ENCODE results near the gene RSPH1. TPM values are rescaled to one million over a fixed set of nuclear protein-coding genes. Genes with fewer than 3 reads are reported as not detected.

RSPH1 gene
- total RNA-seq, 1 experiment from 2014 or later = 1.5 TPM

DNA sequence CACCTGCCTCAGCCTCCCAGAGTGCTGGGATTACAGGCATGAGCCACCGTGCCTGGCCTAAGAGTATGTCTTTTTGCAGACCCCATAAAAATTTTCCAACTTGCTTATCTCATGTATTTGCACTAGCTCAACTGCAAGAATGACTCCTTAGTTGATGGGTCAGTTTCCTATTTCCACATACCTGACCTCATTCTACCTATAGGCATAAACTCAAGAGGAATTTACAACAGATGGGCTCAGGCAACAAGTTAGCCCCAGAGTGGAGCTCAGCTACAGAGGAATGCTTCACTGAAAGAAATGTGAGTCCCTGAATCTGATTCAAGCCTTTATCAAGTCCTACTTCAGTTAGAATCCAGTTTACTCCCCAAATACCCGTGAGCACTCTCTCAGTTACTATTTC is 12.3 kb upstream of the RSPH1 start:
- BruUV-seq (replicated peaks) = no TSS peak
- Histone ChIP-seq H3K4me3 (replicated peaks in 1 of 2; ENCODE audit: low read depth in 1 of 2, low read length in 2 of 2) (no peak overlapping the region), H3K9me3 (ENCODE audit: control insufficient read depth in 1 of 2, insufficient read depth in 1 of 2, low read depth in 1 of 2, low read length in 2 of 2) (no peaks in the 10 kb centered on the region), H3K4me2 (ENCODE audit: low read length) (no peak overlapping the region), H3K79me2 (ENCODE audit: insufficient read depth, low read length) (no peaks in the 10 kb centered on the region), H2AFZ (ENCODE audit: low read depth, low read length, poor library complexity, severe bottlenecking) (no peak overlapping the region), H3K9me2 (ENCODE audit: insufficient read depth) (no peaks in the 10 kb centered on the region), H3K36me3 (ENCODE audit: control insufficient read depth in 1 of 2, insufficient read depth in 2 of 2, low read length in 2 of 2) (no peaks in the 10 kb centered on the region), H3K27ac (ENCODE audit: low read depth, low read length) (no peak overlapping the region), H3K4me1 (ENCODE audit: control insufficient read depth in 1 of 2, insufficient read depth in 2 of 2, low read length in 2 of 2) (peaks cover 0 to 9% of the 10 kb centered on the region in 2 experiments; a peak in 3 of 4 replicates), H3K27me3 (ENCODE audit: insufficient read depth, low read length) (no peaks in the 10 kb centered on the region), H3K9ac (ENCODE audit: low read length) (no peak overlapping the region), H4K20me1 (ENCODE audit: insufficient read depth) (no peaks in the 10 kb centered on the region)
- DNase-seq (ENCODE audit: low read depth, low spot score) = no peak
- intact Hi-C loops (cut with micrococcal nuclease) = no loop called here
- ChIA-PET RAD21 (ENCODE audit: low non-redundant PET in 1 of 2, low total read pairs in 2 of 2, uncharacterized antibody in 2 of 2, unreplicated experiment in 2 of 2) (no interaction called here), CTCF (no interaction called here), POLR2A (no interaction called here)
- TF ChIP-seq EZH2phosphoT487 (IDR thresholded peaks at IDR 0.05; ENCODE audit: borderline replicate concordance) (no peak), ELF1 (IDR thresholded peaks at IDR 0.05; ENCODE audit: borderline replicate concordance, low read depth) (no peak), SP1 (IDR thresholded peaks at IDR 0.05; ENCODE audit: low read depth) (no peak)
- TF ChIP-seq, protein P1, sequence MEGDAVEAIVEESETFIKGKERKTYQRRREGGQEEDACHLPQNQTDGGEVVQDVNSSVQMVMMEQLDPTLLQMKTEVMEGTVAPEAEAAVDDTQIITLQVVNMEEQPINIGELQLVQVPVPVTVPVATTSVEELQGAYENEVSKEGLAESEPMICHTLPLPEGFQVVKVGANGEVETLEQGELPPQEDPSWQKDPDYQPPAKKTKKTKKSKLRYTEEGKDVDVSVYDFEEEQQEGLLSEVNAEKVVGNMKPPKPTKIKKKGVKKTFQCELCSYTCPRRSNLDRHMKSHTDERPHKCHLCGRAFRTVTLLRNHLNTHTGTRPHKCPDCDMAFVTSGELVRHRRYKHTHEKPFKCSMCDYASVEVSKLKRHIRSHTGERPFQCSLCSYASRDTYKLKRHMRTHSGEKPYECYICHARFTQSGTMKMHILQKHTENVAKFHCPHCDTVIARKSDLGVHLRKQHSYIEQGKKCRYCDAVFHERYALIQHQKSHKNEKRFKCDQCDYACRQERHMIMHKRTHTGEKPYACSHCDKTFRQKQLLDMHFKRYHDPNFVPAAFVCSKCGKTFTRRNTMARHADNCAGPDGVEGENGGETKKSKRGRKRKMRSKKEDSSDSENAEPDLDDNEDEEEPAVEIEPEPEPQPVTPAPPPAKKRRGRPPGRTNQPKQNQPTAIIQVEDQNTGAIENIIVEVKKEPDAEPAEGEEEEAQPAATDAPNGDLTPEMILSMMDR (IDR thresholded peaks at IDR 0.05 in 2 of 3, conservative IDR thresholded peaks at IDR 0.05 in 1 of 3; ENCODE audit: borderline replicate concordance in 1 of 3, insufficient read depth in 1 of 3, low read depth in 2 of 3, low read length in 2 of 3) = no peak
- no peak for ATAC-seq

DNA sequence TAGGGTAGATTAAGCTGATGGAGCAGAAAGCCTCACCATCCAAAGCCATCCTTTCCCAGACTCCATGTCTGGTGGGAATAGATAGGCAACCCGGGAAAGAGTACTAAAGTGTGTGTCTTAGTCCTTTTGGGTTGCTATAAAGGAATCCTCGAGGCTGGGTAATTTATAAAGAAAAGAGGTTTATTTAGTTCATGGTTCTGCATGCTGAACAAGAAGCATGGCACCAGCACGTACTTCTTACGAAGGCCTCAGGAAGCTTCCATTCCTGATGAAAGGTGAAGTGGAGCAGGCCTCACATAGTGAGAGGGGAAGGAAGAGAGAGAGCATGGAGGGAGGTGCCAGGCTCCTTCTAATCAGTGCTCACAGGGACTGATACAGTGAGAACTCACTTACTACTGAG is 11.4 kb upstream of the RSPH1 start:
- ChIA-PET POLR2A (no interaction called here), RAD21 (ENCODE audit: low non-redundant PET in 1 of 2, low total read pairs in 2 of 2, uncharacterized antibody in 2 of 2, unreplicated experiment in 2 of 2) (no interaction called here), CTCF (no interaction called here)
- H3K27me3 ChIP-seq (ENCODE audit: insufficient read depth, low read length) = no peaks in the 10 kb centered on the region
- DNase-seq (ENCODE audit: low read depth, low spot score) (no peak), ATAC-seq (no peak)
- intact Hi-C loops (cut with micrococcal nuclease) = no loop called here
- no peak overlapping the region for H3K9ac ChIP-seq (ENCODE audit: low read length)
- H3K4me3 ChIP-seq (replicated peaks in 1 of 2; ENCODE audit: low read depth in 1 of 2, low read length in 2 of 2) = no peak overlapping the region
- no peaks in the 10 kb centered on the region for H3K9me2 ChIP-seq (ENCODE audit: insufficient read depth)
- no peak overlapping the region for H2AFZ ChIP-seq (ENCODE audit: low read depth, low read length, poor library complexity, severe bottlenecking)
- no peaks in the 10 kb centered on the region for H4K20me1 ChIP-seq (ENCODE audit: insufficient read depth)
- H3K36me3 ChIP-seq (ENCODE audit: control insufficient read depth in 1 of 2, insufficient read depth in 2 of 2, low read length in 2 of 2) = no peaks in the 10 kb centered on the region
- H3K79me2 ChIP-seq (ENCODE audit: insufficient read depth, low read length) = no peaks in the 10 kb centered on the region
- no TSS peak for BruUV-seq (replicated peaks)
- H3K4me1 ChIP-seq (ENCODE audit: control insufficient read depth in 1 of 2, insufficient read depth in 2 of 2, low read length in 2 of 2) = peaks cover 0 to 3% of the 10 kb centered on the region in 2 experiments; a peak in 1 of 4 replicates
- H3K4me2 ChIP-seq (ENCODE audit: low read length) = no peak overlapping the region
- no peaks in the 10 kb centered on the region for H3K9me3 ChIP-seq (ENCODE audit: control insufficient read depth in 1 of 2, insufficient read depth in 1 of 2, low read depth in 1 of 2, low read length in 2 of 2)
- H3K27ac ChIP-seq (ENCODE audit: low read depth, low read length) = no peak overlapping the region
- TF ChIP-seq EGR1 (IDR thresholded peaks at IDR 0.05; ENCODE audit: low read depth) = no peak
- no peak for TF ChIP-seq JUND (IDR thresholded peaks at IDR 0.05)
- no peak for TF ChIP-seq SP1 (IDR thresholded peaks at IDR 0.05; ENCODE audit: low read depth)
- no peak for TF ChIP-seq ZFX (IDR thresholded peaks at IDR 0.05)
- TF ChIP-seq, protein P2, sequence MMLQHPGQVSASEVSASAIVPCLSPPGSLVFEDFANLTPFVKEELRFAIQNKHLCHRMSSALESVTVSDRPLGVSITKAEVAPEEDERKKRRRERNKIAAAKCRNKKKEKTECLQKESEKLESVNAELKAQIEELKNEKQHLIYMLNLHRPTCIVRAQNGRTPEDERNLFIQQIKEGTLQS (IDR thresholded peaks at IDR 0.05) = no peak
- TF ChIP-seq, protein P3, sequence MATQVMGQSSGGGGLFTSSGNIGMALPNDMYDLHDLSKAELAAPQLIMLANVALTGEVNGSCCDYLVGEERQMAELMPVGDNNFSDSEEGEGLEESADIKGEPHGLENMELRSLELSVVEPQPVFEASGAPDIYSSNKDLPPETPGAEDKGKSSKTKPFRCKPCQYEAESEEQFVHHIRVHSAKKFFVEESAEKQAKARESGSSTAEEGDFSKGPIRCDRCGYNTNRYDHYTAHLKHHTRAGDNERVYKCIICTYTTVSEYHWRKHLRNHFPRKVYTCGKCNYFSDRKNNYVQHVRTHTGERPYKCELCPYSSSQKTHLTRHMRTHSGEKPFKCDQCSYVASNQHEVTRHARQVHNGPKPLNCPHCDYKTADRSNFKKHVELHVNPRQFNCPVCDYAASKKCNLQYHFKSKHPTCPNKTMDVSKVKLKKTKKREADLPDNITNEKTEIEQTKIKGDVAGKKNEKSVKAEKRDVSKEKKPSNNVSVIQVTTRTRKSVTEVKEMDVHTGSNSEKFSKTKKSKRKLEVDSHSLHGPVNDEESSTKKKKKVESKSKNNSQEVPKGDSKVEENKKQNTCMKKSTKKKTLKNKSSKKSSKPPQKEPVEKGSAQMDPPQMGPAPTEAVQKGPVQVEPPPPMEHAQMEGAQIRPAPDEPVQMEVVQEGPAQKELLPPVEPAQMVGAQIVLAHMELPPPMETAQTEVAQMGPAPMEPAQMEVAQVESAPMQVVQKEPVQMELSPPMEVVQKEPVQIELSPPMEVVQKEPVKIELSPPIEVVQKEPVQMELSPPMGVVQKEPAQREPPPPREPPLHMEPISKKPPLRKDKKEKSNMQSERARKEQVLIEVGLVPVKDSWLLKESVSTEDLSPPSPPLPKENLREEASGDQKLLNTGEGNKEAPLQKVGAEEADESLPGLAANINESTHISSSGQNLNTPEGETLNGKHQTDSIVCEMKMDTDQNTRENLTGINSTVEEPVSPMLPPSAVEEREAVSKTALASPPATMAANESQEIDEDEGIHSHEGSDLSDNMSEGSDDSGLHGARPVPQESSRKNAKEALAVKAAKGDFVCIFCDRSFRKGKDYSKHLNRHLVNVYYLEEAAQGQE (IDR thresholded peaks at IDR 0.05; ENCODE audit: low read depth) = no peak
- TF ChIP-seq, protein P1 (IDR thresholded peaks at IDR 0.05 in 2 of 3, conservative IDR thresholded peaks at IDR 0.05 in 1 of 3; ENCODE audit: borderline replicate concordance in 1 of 3, insufficient read depth in 1 of 3, low read depth in 2 of 3, low read length in 2 of 3) = no peak
- no peak for TF ChIP-seq TCF7L2 (IDR thresholded peaks at IDR 0.05; ENCODE audit: borderline replicate concordance, extremely low read depth, insufficient read depth, insufficient read length)
- no peak for TF ChIP-seq CBX3 (IDR thresholded peaks at IDR 0.05; ENCODE audit: low read depth)
- no peak for TF ChIP-seq POLR2A (IDR thresholded peaks at IDR 0.05; ENCODE audit: borderline replicate concordance, extremely low read depth, insufficient read depth, insufficient read length)
- no peak for TF ChIP-seq POLR2AphosphoS5 (IDR thresholded peaks at IDR 0.05; ENCODE audit: low read depth, low read length)
